ENCODE data around the gene CA10. TPM values are rescaled to one million over a fixed set of nuclear protein-coding genes. Genes with fewer than 3 reads are reported as not detected.

The CA10 gene
- total and polyA plus RNA-seq, 2 donors, result 0.24 to 2.2 TPM

DNA sequence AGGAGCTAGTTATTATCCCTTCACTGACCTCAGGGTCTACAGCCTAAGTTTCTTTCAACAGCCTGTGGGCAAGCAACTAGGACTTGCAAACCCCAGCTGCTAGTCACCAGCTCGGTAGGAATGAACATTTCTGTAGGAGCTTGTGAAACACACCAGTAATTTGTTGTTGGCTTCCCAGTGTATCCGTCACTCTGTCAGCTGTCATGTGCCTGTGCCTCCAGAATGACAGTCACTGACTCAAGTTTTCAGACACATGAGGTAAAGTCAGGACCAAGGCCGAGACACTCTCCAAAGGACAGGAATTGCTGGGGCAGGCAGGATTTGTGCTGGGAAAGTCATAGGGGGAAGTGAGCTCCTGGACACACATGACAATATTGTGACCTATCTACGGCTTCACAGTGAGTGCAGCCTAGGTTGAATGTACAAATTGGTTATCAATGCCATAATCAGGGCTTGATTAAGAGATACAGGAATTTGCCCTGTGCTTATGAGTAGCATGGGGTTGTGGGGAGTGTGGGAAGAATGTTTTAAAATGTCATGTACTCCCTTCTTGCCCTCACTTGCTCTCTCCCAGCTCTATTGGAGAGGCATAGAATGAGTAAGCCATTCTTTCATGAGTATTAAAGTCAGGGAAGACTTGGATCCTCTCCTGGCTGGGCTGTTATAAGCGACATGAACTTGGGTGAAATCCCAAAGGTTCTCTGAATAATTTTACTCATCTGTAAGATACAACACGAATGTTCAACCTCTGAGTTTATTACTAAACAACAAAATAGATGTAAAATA lies 506.8 kb downstream of the CA10 start:
- 75% methylated on average over 6 of the region's 6 CpGs for WGBS
- no peak overlapping the region for H3K4me3 ChIP-seq (ENCODE audit: low read depth, low read length)
- H3K27ac ChIP-seq (ENCODE audit: low read depth), result no peak overlapping the region
- H3K36me3 ChIP-seq (ENCODE audit: insufficient read depth), result no peaks in the 10 kb centered on the region
- no peak for DNase-seq (ENCODE audit: extremely low spot score)
- no peaks in the 10 kb centered on the region for H3K4me1 ChIP-seq (ENCODE audit: insufficient read depth)

DNA sequence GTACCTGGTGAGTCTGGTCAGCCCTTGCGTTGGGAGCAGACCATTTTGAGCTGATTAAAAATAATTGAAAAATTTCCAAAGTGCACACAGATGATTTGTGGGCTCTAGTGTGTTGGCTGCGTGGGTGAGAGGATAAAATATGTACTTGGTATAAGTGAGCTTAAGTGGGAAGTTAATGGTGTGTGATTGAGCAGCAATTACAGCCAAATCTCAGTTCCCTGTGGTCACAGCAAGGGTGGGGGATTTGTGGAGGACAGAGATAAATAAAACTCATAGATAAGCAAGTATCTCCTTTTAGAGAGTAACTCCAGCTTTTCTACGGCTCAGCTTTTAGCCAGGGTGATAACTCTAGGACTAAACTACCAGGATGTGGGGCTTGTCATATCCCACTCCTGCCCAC lies 507.7 kb downstream of the CA10 start:
- Histone ChIP-seq H3K4me3 (ENCODE audit: low read depth, low read length) (no peak overlapping the region), H3K4me1 (ENCODE audit: insufficient read depth) (no peaks in the 10 kb centered on the region), H3K36me3 (ENCODE audit: insufficient read depth) (no peaks in the 10 kb centered on the region), H3K27ac (ENCODE audit: low read depth) (no peak overlapping the region)
- WGBS, result 29% methylated on average over 3 of the region's 3 CpGs
- no peak for DNase-seq (ENCODE audit: extremely low spot score)

DNA sequence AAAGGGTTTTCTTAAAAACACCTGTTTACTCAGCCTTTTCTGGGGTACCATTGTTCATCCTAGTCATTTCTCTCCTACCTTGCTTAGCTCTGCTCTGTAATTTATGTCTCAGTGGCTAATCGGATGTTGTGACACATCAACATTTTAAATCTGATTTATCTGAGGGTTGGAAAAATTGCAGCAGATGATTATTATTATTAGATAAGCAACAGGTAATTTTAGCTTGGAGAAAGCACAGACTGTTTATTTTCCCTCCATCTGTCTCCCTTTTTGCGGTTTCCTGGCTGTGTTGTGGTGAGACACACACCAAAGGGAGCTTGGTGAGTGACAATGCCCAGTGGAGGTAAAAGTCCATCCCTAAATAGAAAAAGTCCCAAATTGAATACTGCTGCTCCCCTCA lies 508.3 kb downstream of the CA10 start:
- WGBS, result 59% methylated on average over 2 of the region's 2 CpGs
- no peak overlapping the region for H3K4me3 ChIP-seq (ENCODE audit: low read depth, low read length)
- no peaks in the 10 kb centered on the region for H3K4me1 ChIP-seq (ENCODE audit: insufficient read depth)
- H3K27ac ChIP-seq (ENCODE audit: low read depth), result no peak overlapping the region
- no peaks in the 10 kb centered on the region for H3K36me3 ChIP-seq (ENCODE audit: insufficient read depth)
- DNase-seq (ENCODE audit: extremely low spot score), result no peak

DNA sequence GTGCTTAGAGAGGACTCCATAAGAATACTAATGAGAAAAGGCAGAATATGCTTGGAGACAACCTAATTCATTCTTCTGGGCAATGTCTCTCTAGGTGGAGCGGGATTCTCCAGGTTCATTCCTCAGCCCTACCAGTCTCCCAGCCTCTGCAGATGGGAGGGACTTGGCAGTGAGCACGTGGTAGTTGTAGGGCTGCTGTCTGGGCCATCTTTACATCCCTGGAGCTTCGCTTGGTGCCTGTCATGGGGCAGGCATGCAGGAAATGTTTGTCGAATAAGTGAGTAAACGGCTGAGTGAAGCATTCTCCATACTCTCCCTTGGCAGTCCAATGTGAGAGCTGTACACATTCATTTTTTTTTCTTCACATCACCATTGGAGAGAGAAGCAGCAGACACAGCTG lies 510.7 kb downstream of the CA10 start:
- no peaks in the 10 kb centered on the region for H3K4me1 ChIP-seq (ENCODE audit: insufficient read depth)

DNA sequence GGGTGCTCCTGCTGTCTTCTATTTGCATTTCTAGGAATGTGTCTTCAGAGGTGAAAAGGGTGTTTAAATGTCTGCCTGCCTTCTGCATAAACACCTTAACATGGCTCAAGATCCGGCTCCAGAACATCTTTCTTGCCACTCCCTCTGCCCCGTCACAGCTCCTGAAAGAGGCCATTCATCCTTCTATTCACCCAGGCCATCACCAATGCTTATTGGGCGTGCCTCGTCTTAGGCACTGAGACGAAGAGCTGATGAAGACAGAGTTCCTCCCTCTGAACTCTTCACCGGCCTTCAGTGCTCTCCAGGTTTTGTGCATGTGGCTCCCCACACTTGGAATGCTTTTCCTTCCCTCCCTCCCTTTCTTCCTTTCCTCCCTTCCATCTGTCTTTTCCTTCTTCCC lies 511.4 kb downstream of the CA10 start:
- Histone ChIP-seq H3K27ac (ENCODE audit: low read depth) (no peak overlapping the region), H3K36me3 (ENCODE audit: insufficient read depth) (no peaks in the 10 kb centered on the region), H3K4me3 (ENCODE audit: low read depth, low read length) (no peak overlapping the region), H3K4me1 (ENCODE audit: insufficient read depth) (no peaks in the 10 kb centered on the region)
- DNase-seq (ENCODE audit: extremely low spot score), result no peak
- WGBS, result 73% methylated on average over 6 of the region's 6 CpGs

More for the DNA sequence above, 510.7 kb downstream of the CA10 start:
- no peak for DNase-seq (ENCODE audit: extremely low spot score)
- H3K4me3 ChIP-seq (ENCODE audit: low read depth, low read length), result no peak overlapping the region
- no peaks in the 10 kb centered on the region for H3K36me3 ChIP-seq (ENCODE audit: insufficient read depth)
- H3K27ac ChIP-seq (ENCODE audit: low read depth), result no peak overlapping the region
- WGBS, result 55% methylated on average over 5 of the region's 5 CpGs

DNA sequence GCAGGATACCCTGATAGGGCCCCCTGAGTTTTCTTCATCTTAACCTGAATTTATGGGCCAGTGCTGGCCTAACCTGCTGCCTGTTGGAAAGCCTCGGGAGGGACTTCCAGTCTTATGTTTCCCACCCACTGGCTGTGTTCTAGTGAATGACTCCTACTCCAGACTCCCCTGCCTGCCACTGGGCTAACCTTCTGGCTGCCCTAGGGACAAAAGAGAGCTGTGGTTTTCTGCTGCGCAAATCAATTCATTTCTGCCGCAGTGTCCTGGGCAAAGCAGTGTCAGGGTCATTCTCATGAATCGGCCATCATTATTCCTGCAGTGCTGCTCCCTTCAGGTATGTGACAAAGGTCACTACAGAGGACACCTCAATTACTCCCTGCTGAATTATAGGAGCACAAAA lies 512.0 kb downstream of the CA10 start:
- Histone ChIP-seq H3K4me3 (ENCODE audit: low read depth, low read length) (no peak overlapping the region), H3K27ac (ENCODE audit: low read depth) (no peak overlapping the region), H3K4me1 (ENCODE audit: insufficient read depth) (no peaks in the 10 kb centered on the region), H3K36me3 (ENCODE audit: insufficient read depth) (no peaks in the 10 kb centered on the region)
- DNase-seq (ENCODE audit: extremely low spot score), result no peak
- WGBS, result 75% methylated on average over 4 of the region's 4 CpGs

DNA sequence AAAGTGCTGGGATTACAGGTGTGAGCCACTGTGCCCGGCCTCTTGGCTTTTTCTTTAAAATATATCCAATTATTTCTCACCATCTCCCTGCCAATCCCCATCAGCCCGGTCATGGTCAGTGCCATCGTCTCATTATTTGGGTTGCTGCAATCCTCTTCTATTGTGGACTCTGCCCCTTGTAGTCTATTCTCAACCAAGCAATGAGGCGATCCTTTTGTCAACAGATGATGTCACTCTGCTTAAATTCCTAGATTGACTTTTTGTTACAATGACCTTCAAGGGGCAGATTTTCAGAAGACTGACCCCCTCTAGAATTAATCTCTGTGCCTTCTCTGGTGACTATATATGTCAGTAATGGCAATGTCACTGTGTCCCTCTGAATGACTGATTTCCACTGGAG lies 513.5 kb downstream of the CA10 start:
- no peaks in the 10 kb centered on the region for H3K36me3 ChIP-seq (ENCODE audit: insufficient read depth)
- no peak overlapping the region for H3K4me3 ChIP-seq (ENCODE audit: low read depth, low read length)
- H3K4me1 ChIP-seq (ENCODE audit: insufficient read depth), result no peaks in the 10 kb centered on the region
- 95% methylated on average over 4 of the region's 4 CpGs for WGBS
- no peak for DNase-seq (ENCODE audit: extremely low spot score)
- H3K27ac ChIP-seq (ENCODE audit: low read depth), result no peak overlapping the region

DNA sequence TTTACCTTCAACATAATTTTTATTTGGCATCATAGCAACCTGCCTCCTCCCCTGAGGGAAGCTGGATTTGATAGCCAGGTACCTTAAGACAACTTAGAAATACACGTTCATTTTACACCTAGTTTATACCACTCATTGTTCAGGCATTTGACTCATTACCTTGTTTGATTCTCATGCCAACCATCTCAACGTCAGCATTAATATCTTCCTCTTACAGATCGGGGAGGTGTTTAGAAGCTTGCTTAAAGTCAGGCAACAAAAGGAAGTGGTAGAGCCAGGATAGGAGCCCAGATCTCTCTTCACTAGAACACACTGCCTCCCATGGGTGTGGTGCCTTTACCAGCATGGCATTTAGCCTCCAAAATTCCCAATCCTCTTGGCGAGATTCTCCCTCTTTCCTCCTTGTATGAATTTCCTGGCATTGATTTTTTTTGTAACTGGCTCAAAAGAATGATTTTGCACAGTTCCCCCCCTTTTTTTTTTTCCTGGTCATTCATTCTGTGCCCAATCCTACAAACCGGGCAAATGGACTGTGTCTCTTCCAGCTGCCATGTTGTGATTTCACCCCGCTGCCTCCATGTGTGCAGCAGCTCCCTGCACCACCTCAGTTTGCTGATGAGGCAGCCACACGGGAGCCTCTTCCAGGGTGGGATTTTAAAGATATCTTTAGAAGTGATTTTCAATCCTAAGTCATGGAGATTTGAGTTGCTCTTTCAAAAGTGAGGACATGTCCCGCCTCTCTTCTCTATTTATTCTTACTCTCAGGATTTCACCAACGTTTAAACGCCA lies 514.6 kb downstream of the CA10 start:
- H3K27ac ChIP-seq (ENCODE audit: low read depth), result no peak overlapping the region
- WGBS, result 79% methylated on average over 10 of the region's 10 CpGs
- no peak for DNase-seq (ENCODE audit: extremely low spot score)
- no peaks in the 10 kb centered on the region for H3K36me3 ChIP-seq (ENCODE audit: insufficient read depth)
- no peak overlapping the region for H3K4me3 ChIP-seq (ENCODE audit: low read depth, low read length)
- H3K4me1 ChIP-seq (ENCODE audit: insufficient read depth), result no peaks in the 10 kb centered on the region

DNA sequence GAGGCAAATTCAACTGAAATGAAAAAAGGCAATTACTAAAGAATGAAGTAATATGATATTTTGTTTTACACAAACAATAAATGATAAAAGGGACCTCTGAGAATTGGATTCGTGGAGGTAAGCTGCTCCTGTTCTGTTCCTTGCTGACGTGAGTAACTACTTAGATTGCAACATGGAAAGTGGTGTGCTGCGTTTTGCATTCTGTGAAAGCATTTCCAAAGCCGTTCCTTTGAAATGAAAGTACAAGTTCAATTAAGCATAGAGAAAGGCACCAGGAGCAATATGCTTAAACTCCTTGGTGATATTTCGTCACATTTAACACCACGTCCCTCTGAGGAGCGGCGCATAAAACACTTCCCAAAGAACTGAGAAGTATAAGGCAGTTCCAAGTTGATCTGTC lies 516.5 kb downstream of the CA10 start:
- Histone ChIP-seq H3K4me1 (ENCODE audit: insufficient read depth) (no peaks in the 10 kb centered on the region), H3K4me3 (ENCODE audit: low read depth, low read length) (no peak overlapping the region), H3K36me3 (ENCODE audit: insufficient read depth) (no peaks in the 10 kb centered on the region), H3K27ac (ENCODE audit: low read depth) (no peak overlapping the region)
- DNase-seq (ENCODE audit: extremely low spot score), result no peak
- WGBS, result 68% methylated on average over 8 of the region's 8 CpGs

DNA sequence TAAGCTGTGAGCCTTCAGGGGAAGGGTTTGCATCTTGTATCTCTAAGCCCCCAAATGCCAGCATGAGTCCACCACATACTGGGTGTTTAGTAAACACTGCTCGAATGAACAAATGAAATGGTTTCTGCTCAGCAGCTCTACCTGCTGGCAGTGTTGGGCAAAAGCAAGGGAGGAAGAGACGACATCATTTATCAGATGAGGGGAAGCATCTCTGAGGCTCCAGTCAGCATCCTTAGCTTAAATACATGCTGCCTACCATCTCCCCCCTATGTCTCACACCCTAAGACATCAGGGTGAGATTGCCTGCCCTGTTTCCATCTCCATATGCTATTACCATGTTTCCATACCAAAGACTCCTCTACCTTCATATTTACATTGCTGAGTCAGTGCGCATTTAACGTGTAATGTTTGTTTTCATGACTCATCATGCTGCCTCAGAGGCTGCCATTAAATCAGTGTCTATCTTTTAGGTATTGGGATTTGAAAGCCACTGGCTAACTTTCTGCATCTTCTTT lies 518.3 kb downstream of the CA10 start:
- 43% methylated on average over 4 of the region's 4 CpGs for WGBS
- DNase-seq (ENCODE audit: extremely low spot score), result no peak
- Histone ChIP-seq H3K4me1 (ENCODE audit: insufficient read depth) (no peaks in the 10 kb centered on the region), H3K36me3 (ENCODE audit: insufficient read depth) (no peaks in the 10 kb centered on the region), H3K4me3 (ENCODE audit: low read depth, low read length) (no peak overlapping the region), H3K27ac (ENCODE audit: low read depth) (no peak overlapping the region)

DNA sequence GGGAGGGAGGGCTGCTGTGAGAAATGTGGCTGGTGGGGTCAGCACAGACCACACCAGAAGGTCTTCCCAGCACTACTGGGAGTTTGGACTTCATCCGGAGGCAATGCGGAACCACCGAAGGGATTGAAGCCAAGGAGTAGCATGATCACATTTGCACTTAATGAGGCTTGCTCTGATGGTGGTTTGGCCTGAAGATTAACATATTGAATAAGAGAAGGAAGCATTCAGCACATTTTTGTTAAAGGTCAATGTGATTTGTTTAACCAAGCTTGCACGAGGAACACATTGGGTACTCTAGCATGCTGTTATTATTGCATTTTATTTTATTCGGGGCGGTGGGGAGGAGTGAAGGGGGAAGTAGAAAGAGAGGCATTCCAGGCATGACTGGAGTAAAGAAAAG lies 519.5 kb downstream of the CA10 start:
- Histone ChIP-seq H3K27ac (ENCODE audit: low read depth) (no peak overlapping the region), H3K4me1 (ENCODE audit: insufficient read depth) (no peaks in the 10 kb centered on the region), H3K4me3 (ENCODE audit: low read depth, low read length) (no peak overlapping the region), H3K36me3 (ENCODE audit: insufficient read depth) (no peaks in the 10 kb centered on the region)
- 81% methylated on average over 6 of the region's 6 CpGs for WGBS
- no peak for DNase-seq (ENCODE audit: extremely low spot score)

DNA sequence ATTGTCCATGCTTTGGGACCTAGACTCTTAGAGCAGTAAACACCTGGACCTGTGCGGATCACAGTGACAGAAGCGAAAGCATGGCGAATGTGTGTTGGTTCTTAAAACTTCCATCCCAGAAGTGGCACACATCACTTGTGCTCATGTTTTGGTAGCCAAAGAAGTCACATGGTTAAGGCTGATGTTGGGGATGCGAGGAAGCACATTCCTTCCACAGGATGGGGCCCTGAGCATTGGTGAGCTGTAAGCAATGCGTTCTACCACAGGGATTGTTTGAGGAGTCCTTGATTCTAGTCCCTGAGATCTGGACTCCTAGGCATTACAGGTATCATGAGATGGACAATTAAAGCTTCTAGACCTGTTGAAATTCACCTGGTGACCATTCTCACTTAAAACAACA lies 522.2 kb downstream of the CA10 start:
- Histone ChIP-seq H3K4me3 (ENCODE audit: low read depth, low read length) (no peak overlapping the region), H3K36me3 (ENCODE audit: insufficient read depth) (no peaks in the 10 kb centered on the region), H3K27ac (ENCODE audit: low read depth) (no peak overlapping the region), H3K4me1 (ENCODE audit: insufficient read depth) (no peaks in the 10 kb centered on the region)
- WGBS, result 91% methylated on average over 5 of the region's 5 CpGs
- no peak for DNase-seq (ENCODE audit: extremely low spot score)

DNA sequence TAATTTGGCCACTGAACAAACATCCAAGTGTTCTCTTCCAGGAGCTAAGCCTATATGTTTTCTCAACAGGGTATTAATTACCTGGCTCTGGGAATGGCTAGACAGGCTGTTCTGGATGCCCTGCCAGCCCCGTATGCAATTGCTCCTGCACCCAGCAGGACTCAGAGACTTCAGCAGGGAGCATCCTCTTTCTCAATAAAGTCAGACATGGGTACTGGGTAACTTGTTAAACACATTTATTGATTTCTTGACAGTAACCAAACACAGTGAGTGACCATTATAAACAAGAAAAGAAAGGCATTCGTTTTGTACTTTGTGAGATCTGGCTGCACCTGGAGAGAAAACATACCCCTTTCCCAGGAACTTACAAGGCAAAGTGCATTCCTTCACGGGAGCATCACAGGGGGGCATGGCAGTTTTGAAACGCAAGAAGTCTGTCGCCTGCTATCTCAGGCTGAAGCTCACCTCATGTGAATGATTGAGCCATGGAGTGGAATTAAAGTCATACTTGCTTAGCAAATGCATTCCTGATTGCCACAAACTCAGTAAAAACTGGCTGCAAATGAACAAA lies 528.3 kb downstream of the CA10 start:
- 41% methylated on average over 5 of the region's 5 CpGs for WGBS

DNA sequence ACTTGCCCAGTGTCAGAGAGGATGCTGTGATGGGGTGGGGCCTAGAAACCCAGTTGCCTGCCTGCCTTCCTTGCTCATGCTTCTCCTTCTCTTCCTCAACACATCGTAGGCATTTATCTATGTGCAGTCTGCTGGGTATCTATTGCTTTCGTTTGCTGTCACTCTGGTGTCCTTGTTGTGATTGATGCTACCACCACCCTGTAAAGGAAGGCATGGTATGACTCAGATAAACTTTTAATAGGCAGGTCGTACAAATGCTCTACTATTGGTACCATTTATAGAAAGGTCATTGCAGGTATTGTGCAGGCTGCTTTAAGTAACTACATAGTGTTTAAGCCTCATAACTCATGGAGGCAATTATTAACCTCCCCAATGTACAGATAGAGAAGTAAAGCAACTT lies 529.3 kb downstream of the CA10 start:
- no peak for DNase-seq (ENCODE audit: extremely low spot score)
- H3K36me3 ChIP-seq (ENCODE audit: insufficient read depth), result no peaks in the 10 kb centered on the region
- no peaks in the 10 kb centered on the region for H3K4me1 ChIP-seq (ENCODE audit: insufficient read depth)
- WGBS, result 69% methylated on average over 3 of the region's 3 CpGs
- H3K4me3 ChIP-seq (ENCODE audit: low read depth, low read length), result no peak overlapping the region
- H3K27ac ChIP-seq (ENCODE audit: low read depth), result no peak overlapping the region

More for the DNA sequence above, 528.3 kb downstream of the CA10 start:
- no peak overlapping the region for H3K27ac ChIP-seq (ENCODE audit: low read depth)
- no peak overlapping the region for H3K4me3 ChIP-seq (ENCODE audit: low read depth, low read length)
- no peak for DNase-seq (ENCODE audit: extremely low spot score)
- H3K4me1 ChIP-seq (ENCODE audit: insufficient read depth), result no peaks in the 10 kb centered on the region
- no peaks in the 10 kb centered on the region for H3K36me3 ChIP-seq (ENCODE audit: insufficient read depth)

Measured in urinary bladder (tissue), 4 donors.